Mesothelial cell of epicardium (in vitro differentiated cells): ENCODE results near the gene EXD3. TPM values are rescaled to one million over a fixed set of nuclear protein-coding genes. Genes with fewer than 3 reads are reported as not detected.

Source experiments
- DNase-seq, 2 experiments: peaks; one replicate each; pipeline ENCODE4 v3.0.0; 2021; ENCODE audit warnings: low spot score in 2 of 2; ENCODE audit not compliant: unreplicated experiment in 2 of 2
- H3K27ac Mint-ChIP-seq: 2 replicates; pipeline ENCODE4 v1.8.0; 2021; ENCODE audit warnings: mixed read lengths
- H3K27me3 Mint-ChIP-seq: 2 replicates; pipeline ENCODE4 v1.8.0; 2021; ENCODE audit warnings: low read depth, mixed read lengths
- H3K36me3 Mint-ChIP-seq: 2 replicates; pipeline ENCODE4 v1.8.0; 2021; ENCODE audit warnings: mixed read lengths
- H3K4me1 Mint-ChIP-seq: 2 replicates; pipeline ENCODE4 v1.8.0; 2021; ENCODE audit warnings: mixed read lengths
- H3K4me3 Mint-ChIP-seq: 2 replicates; pipeline ENCODE4 v1.8.0; 2021; ENCODE audit warnings: mild to moderate bottlenecking, moderate library complexity, mixed read lengths
- H3K9me3 Mint-ChIP-seq: 2 replicates; pipeline ENCODE4 v1.8.0; 2021; ENCODE audit warnings: mixed read lengths
- total RNA-seq: library from RNA; stranded (reverse); gene quantifications from 3 replicates; pipeline ENCODE4 v1.2.1, GENCODE V29; 2021
- TF ChIP-seq, protein P1 (sequence below): fragments of 200-600 bp; sonication (generic); IDR thresholded peaks from one replicate; pipeline ENCODE4 v1.5.0; 2021; ENCODE audit warnings: antibody characterized with exemption; ENCODE audit not compliant: unreplicated experiment

The EXD3 gene
- total RNA-seq, 1 donor from 2014 or later, result 38.2 TPM

DNA sequence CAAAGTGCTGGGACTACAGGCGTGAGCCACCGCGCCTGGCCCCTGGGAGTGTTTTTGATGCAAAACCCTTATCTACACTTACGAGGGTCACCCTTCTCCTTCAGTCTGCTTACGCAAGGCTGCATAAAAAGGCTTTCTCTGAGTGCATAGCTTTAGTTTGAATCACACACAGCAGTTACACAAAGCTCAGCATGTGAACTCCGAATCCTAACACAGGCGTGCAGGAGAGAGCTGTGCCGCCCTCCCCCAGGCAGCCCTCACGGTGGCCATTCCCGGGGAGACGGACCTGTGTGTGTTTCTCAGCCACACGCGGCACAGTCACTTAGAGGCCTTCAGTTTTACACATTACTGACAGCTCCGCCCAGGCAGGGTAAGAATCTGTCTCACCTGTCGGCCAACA, 26.7 kb downstream of the EXD3 start:
- no peak overlapping the region for H3K27ac Mint-ChIP-seq
- H3K9me3 Mint-ChIP-seq, result peaks cover 6% of the 10 kb centered on the region
- H3K4me3 Mint-ChIP-seq, result no peak overlapping the region
- H3K36me3 Mint-ChIP-seq, result peaks cover 15% of the 10 kb centered on the region
- H3K4me1 Mint-ChIP-seq, result no peaks in the 10 kb centered on the region
- TF ChIP-seq, protein P1, sequence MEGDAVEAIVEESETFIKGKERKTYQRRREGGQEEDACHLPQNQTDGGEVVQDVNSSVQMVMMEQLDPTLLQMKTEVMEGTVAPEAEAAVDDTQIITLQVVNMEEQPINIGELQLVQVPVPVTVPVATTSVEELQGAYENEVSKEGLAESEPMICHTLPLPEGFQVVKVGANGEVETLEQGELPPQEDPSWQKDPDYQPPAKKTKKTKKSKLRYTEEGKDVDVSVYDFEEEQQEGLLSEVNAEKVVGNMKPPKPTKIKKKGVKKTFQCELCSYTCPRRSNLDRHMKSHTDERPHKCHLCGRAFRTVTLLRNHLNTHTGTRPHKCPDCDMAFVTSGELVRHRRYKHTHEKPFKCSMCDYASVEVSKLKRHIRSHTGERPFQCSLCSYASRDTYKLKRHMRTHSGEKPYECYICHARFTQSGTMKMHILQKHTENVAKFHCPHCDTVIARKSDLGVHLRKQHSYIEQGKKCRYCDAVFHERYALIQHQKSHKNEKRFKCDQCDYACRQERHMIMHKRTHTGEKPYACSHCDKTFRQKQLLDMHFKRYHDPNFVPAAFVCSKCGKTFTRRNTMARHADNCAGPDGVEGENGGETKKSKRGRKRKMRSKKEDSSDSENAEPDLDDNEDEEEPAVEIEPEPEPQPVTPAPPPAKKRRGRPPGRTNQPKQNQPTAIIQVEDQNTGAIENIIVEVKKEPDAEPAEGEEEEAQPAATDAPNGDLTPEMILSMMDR, result no peak
- DNase-seq, result no peak
- H3K27me3 Mint-ChIP-seq, result no peaks in the 10 kb centered on the region

DNA sequence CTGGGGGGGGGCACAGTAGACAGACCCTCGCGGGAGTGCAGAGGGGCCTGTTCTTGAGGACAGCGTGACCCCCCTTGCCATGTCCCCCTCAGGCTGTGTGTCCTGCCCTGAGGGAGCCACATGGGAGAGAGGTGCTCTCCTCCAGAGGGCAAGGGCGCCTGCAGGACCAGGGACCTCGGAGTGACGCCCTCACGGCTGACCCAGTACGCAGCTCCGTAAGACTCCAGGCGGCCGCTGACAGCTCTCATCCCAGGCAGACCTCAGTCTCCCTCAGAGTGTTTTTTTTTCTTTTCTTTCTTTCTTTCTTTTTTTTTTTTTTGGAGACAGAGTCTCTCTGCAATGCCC, 27.3 kb downstream of the EXD3 start:
- DNase-seq, result no peak
- Mint-ChIP-seq H3K4me3 (no peak overlapping the region), H3K36me3 (peaks cover 15% of the 10 kb centered on the region), H3K27ac (no peak overlapping the region), H3K9me3 (peaks cover 6% of the 10 kb centered on the region), H3K4me1 (no peaks in the 10 kb centered on the region), H3K27me3 (no peaks in the 10 kb centered on the region)
- TF ChIP-seq, protein P1, result no peak

DNA sequence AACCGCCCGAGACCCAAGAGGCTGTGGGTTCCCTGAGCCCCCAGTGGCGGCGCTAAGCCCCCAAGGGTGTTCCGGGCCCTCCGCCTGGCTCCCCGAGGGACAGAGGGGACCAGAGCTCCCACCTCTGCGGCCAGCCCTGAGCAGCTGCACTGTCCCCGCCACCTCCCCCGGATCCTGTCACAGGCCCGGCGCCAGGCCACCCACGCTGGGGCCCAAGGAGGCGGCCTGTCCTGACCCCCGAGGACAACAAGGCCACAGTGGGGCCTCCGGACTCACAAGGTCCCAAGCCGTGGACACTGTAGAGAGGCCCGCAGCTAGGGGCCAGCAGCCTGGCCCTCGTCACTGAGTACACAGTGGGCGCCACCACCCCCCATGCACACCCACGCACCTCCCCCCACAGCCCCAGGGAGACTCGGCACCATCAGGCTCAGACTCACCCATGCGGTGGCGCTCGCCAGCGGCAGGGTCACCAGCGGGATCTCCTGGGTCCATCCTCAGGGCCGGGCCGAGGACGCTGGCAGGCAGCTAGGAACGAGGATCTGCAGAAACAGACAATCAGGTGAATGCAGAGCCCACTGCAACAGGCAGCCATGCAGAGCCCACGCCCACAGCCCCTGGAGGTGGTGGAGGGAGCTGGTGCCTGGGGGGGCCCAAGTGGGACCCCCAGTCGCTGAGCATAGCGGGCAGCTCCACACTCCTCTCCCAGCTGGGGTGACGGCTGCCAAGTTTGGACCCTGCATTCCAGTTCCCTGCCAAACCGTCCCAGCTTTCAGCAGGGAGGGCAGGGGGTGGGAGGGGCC, 27.9 kb downstream of the EXD3 start:
- H3K4me3 Mint-ChIP-seq, result no peak overlapping the region
- no peak for DNase-seq
- TF ChIP-seq, protein P1, result no peak
- H3K27ac Mint-ChIP-seq, result no peak overlapping the region
- H3K4me1 Mint-ChIP-seq, result no peaks in the 10 kb centered on the region
- peaks cover 15% of the 10 kb centered on the region for H3K36me3 Mint-ChIP-seq
- no peaks in the 10 kb centered on the region for H3K27me3 Mint-ChIP-seq
- peaks cover 6% of the 10 kb centered on the region for H3K9me3 Mint-ChIP-seq

DNA sequence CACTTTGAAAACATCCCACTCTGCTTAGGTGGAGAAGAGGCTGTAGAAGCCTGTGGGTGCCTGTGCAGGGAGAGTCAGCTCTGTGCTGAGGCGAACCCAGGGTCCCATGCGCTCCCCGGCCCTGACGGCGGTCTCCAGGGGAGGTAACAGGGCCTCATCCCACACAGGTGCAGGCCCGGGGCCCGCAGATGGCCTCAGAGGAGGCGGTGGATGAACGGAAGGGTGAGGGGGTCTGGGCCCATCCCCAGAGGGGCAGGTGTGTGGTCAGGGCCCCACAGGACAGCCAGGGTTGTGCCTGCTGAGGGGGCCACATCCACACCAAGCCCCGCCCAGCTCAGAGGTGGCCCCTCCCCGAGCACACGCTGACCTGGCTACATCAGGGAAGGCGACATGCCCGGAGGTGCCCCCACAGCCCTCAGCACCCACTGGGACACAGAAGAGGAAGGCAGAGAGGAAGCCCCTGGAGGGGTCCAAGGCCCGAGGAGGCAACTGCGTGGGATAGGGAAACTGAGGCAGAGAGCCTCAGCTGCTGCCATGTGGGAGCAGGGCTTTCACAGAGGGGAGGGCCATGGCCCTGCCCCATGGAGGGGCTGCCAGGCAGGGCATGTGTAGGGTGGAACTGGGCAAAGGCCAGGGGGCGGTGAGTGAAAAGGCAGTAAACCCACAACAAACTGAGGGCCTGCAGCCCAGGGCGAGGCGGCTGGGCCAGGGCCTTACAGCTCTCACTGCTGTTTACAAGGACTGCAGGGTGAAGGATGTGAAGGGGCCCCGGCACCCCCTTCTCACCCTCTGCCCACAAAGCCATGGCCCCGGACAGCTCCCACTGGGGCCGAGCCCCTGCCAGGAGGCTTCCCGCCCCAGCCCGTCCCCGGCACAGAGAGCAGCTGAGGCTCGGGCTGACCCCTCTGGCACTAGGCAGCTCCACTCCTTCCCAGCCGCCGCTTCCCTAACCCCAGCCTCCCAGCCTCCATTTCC, 29.5 kb downstream of the EXD3 start:
- H3K9me3 Mint-ChIP-seq, result peaks cover 6% of the 10 kb centered on the region
- no peak overlapping the region for H3K4me3 Mint-ChIP-seq
- no peaks in the 10 kb centered on the region for H3K4me1 Mint-ChIP-seq
- H3K27ac Mint-ChIP-seq, result no peak overlapping the region
- TF ChIP-seq, protein P1, result no peak
- H3K27me3 Mint-ChIP-seq, result no peaks in the 10 kb centered on the region
- no peak for DNase-seq
- H3K36me3 Mint-ChIP-seq, result peaks cover 13% of the 10 kb centered on the region

DNA sequence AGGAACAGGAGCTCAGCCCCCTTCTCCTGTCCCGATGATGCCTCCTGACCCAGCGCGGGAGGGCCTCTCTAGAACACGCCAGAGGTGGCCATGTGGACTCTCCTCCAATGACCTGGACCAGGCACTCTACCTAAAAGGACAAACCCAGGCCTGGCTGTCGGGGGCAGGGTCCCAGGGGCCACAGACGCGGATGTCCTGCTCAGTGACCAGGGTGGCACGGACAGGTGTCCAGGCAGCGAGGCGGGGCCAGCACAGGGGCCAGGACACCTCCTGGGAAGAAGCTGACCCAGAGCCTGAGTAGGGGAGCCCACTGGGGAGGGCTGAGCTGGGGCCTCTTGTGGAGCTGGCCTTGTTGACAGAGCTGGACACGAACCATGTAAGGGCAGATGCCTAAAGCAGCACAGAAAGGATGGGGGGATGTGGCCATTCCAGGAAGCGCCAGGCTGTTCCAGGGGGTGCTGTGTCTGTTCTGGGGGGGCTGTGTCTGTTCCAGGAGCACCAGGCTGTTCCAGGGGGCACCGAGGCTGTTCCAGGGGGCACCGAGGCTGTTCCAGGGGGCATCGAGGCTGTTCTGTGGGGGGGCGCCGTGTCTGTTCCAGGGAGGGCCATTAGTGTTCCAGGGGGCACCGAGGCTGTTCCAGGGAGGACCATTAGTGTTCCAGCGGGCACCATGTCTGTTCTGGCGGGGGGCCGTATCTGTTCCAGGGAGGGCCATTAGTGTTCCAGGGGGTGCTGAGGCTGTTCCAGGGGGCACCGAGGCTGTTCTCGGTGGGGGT, 30.5 kb downstream of the EXD3 start:
- H3K9me3 Mint-ChIP-seq, result peaks cover 5% of the 10 kb centered on the region
- H3K27me3 Mint-ChIP-seq, result no peaks in the 10 kb centered on the region
- no peaks in the 10 kb centered on the region for H3K4me1 Mint-ChIP-seq
- TF ChIP-seq, protein P1, result no peak
- no peak overlapping the region for H3K4me3 Mint-ChIP-seq
- DNase-seq, result no peak
- no peak overlapping the region for H3K27ac Mint-ChIP-seq
- peaks cover 9% of the 10 kb centered on the region for H3K36me3 Mint-ChIP-seq
